ENCODE data around the gene ZNF536. TPM values are rescaled to one million over a fixed set of nuclear protein-coding genes. Genes with fewer than 3 reads are reported as not detected.

Gene ZNF536
- total RNA-seq, 1 experiment from 2014 or later, result 0.05 TPM

DNA sequence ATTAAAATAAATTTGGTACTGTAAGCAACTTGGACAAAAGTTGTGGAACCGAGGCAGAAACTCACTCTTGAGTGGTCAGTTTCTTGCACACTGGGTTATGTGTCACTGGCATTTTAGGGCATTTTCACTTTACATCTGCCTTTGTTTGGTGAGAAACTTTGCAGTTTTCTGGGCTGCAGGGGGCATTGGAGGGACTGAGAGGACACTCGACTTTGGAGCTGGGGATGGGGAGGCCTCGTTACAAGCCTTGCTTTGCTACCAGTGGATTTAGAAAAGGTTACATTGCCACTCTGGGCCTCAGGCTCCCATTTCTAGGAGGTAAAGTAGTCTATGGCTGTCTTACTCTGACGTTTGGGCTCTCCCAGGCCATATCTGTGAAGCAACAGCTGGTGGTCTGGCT is 41.9 kb upstream of the ZNF536 start:
- BruUV-seq (replicated peaks), result no TSS peak
- ChIA-PET CTCF (no interaction called here), POLR2A (no interaction called here)
- TF ChIP-seq TCF7L2 (IDR thresholded peaks at IDR 0.05; ENCODE audit: low read depth, low read length), result no peak
- TF ChIP-seq, protein P1, sequence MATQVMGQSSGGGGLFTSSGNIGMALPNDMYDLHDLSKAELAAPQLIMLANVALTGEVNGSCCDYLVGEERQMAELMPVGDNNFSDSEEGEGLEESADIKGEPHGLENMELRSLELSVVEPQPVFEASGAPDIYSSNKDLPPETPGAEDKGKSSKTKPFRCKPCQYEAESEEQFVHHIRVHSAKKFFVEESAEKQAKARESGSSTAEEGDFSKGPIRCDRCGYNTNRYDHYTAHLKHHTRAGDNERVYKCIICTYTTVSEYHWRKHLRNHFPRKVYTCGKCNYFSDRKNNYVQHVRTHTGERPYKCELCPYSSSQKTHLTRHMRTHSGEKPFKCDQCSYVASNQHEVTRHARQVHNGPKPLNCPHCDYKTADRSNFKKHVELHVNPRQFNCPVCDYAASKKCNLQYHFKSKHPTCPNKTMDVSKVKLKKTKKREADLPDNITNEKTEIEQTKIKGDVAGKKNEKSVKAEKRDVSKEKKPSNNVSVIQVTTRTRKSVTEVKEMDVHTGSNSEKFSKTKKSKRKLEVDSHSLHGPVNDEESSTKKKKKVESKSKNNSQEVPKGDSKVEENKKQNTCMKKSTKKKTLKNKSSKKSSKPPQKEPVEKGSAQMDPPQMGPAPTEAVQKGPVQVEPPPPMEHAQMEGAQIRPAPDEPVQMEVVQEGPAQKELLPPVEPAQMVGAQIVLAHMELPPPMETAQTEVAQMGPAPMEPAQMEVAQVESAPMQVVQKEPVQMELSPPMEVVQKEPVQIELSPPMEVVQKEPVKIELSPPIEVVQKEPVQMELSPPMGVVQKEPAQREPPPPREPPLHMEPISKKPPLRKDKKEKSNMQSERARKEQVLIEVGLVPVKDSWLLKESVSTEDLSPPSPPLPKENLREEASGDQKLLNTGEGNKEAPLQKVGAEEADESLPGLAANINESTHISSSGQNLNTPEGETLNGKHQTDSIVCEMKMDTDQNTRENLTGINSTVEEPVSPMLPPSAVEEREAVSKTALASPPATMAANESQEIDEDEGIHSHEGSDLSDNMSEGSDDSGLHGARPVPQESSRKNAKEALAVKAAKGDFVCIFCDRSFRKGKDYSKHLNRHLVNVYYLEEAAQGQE (IDR thresholded peaks at IDR 0.05; ENCODE audit: insufficient read depth in 1 of 2, low read depth in 2 of 2, low read length in 1 of 2), result no peak
- TF ChIP-seq POLR2AphosphoS5 (IDR thresholded peaks at IDR 0.05; ENCODE audit: low read depth, low read length), result no peak
- TF ChIP-seq, protein P2, sequence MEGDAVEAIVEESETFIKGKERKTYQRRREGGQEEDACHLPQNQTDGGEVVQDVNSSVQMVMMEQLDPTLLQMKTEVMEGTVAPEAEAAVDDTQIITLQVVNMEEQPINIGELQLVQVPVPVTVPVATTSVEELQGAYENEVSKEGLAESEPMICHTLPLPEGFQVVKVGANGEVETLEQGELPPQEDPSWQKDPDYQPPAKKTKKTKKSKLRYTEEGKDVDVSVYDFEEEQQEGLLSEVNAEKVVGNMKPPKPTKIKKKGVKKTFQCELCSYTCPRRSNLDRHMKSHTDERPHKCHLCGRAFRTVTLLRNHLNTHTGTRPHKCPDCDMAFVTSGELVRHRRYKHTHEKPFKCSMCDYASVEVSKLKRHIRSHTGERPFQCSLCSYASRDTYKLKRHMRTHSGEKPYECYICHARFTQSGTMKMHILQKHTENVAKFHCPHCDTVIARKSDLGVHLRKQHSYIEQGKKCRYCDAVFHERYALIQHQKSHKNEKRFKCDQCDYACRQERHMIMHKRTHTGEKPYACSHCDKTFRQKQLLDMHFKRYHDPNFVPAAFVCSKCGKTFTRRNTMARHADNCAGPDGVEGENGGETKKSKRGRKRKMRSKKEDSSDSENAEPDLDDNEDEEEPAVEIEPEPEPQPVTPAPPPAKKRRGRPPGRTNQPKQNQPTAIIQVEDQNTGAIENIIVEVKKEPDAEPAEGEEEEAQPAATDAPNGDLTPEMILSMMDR (IDR thresholded peaks at IDR 0.05), result no peak
- TF ChIP-seq SIN3A (IDR thresholded peaks at IDR 0.05; ENCODE audit: borderline replicate concordance, insufficient read depth, low read depth, low read length), result no peak
- no peaks in the 10 kb centered on the region for H3K4me1 ChIP-seq (ENCODE audit: control insufficient read depth, insufficient read depth, low read length)
- in situ Hi-C loops (cut with HindIII; ENCODE audit: low pct_unique_long_range_greater_than_20kb, low sequenced_read_pairs) (no loop called here), intact Hi-C loops (cut with micrococcal nuclease; ENCODE audit: unreplicated experiment) (no loop called here)
- peaks cover 5% of the 10 kb centered on the region; the same call in 1 of the 2 replicates for H3K27me3 ChIP-seq (ENCODE audit: control insufficient read depth, insufficient read depth, low read length)
- ATAC-seq, result no peak
- no peaks in the 10 kb centered on the region for H3K36me3 ChIP-seq (ENCODE audit: control insufficient read depth, insufficient read depth, low read length)
- H3K4me3 ChIP-seq (ENCODE audit: low read depth in 2 of 2, low read length in 2 of 2), result no peak overlapping the region
- no peak for DNase-seq (ENCODE audit: low read depth, low spot score)
- no peak overlapping the region for H3K27ac ChIP-seq (ENCODE audit: low read length)
- H3K9me3 ChIP-seq (ENCODE audit: control insufficient read depth, insufficient read depth, low read depth, low read length), result no peaks in the 10 kb centered on the region

DNA sequence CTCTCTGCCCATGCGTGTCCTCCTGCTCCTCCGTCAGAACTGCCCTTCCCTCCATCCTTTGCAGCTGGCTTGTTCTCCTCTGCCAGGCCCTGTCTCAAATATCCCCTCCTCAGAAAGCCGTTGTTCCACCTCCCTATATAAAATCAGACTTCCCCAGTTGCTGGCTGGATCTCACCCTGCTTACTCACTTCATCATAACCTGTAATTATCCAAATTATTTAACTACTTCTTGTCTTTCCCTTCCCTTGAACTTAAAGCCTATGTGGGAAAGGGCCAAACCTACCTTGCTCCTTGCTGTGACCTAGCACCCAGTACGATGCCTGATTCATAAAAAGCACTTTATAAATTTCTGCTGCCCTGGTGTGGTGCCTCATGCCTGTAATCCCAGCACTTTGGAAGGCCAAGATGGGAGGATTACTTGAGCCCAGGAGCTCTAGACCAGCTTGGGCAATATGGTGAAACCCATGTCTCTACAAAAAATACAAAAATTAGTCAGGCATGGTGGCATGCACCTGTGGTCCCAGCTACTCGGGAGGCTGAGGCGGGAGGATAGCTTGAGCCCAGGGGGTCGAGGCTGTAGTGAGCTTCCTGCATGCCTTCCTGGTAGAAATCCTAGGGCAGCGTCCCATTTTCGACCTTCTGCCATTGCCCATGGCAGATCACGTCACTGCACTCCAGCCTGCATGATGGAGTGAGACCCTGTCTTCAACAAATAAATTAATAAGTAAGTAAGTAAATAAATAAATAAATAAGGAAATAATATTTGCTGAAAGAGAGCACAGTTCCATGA is 39.5 kb upstream of the ZNF536 start:
- BruUV-seq (replicated peaks), result no TSS peak
- TF ChIP-seq TCF7L2 (IDR thresholded peaks at IDR 0.05; ENCODE audit: low read depth, low read length) (no peak), SIN3A (IDR thresholded peaks at IDR 0.05; ENCODE audit: borderline replicate concordance, insufficient read depth, low read depth, low read length) (no peak), POLR2AphosphoS5 (IDR thresholded peaks at IDR 0.05; ENCODE audit: low read depth, low read length) (no peak)
- TF ChIP-seq, protein P1 (IDR thresholded peaks at IDR 0.05; ENCODE audit: insufficient read depth in 1 of 2, low read depth in 2 of 2, low read length in 1 of 2), result no peak
- TF ChIP-seq, protein P2 (IDR thresholded peaks at IDR 0.05), result no peak
- no peak overlapping the region for H3K27ac ChIP-seq (ENCODE audit: low read length)
- ATAC-seq (no peak), DNase-seq (ENCODE audit: low read depth, low spot score) (no peak)
- H3K36me3 ChIP-seq (ENCODE audit: control insufficient read depth, insufficient read depth, low read length), result no peaks in the 10 kb centered on the region
- ChIA-PET POLR2A (no interaction called here), CTCF (no interaction called here)
- intact Hi-C loops (cut with micrococcal nuclease; ENCODE audit: unreplicated experiment), result no loop called here
- H3K4me3 ChIP-seq (ENCODE audit: low read depth in 2 of 2, low read length in 2 of 2), result no peak overlapping the region
- in situ Hi-C loops (cut with HindIII; ENCODE audit: low pct_unique_long_range_greater_than_20kb, low sequenced_read_pairs), result no loop called here
- H3K4me1 ChIP-seq (ENCODE audit: control insufficient read depth, insufficient read depth, low read length), result no peaks in the 10 kb centered on the region
- H3K9me3 ChIP-seq (ENCODE audit: control insufficient read depth, insufficient read depth, low read depth, low read length), result no peaks in the 10 kb centered on the region
- peaks cover 5% of the 10 kb centered on the region; the same call in 1 of the 2 replicates for H3K27me3 ChIP-seq (ENCODE audit: control insufficient read depth, insufficient read depth, low read length)
